Measurements from ENCODE around the gene ENTPD6. TPM values are rescaled to one million over a fixed set of nuclear protein-coding genes. Genes with fewer than 3 reads are reported as not detected.
"Not testable (repeated sequence)": the region's sequence is repeated elsewhere in the genome, so short reads cannot be mapped to it uniquely, and the experiment has no call there.

ENTPD6 gene
- total and polyA plus RNA-seq, 2 experiments from 2014 or later, result 80.4 to 87.1 TPM

- Histone ChIP-seq H3K36me3 (replicated peaks; ENCODE audit: insufficient read depth, low read depth) (no peaks in the 10 kb centered on the region), H3K4me1 (ENCODE audit: insufficient read depth) (no peaks in the 10 kb centered on the region), H3K27me3 (peaks cover 7% of the 10 kb centered on the region), H3K27ac (no peak overlapping the region), H3K4me3 (no peak overlapping the region), H3K9me2 (replicated peaks; ENCODE audit: insufficient read depth) (no peaks in the 10 kb centered on the region), H4K20me1 (ENCODE audit: insufficient read depth, poor library complexity, severe bottlenecking) (no peaks in the 10 kb centered on the region), H3K4me2 (no peak overlapping the region), H2AFZ (no peak overlapping the region), H3K9me3 (ENCODE audit: low read depth) (no peaks in the 10 kb centered on the region), H3K79me2 (no peaks in the 10 kb centered on the region)
- no peak for TF ChIP-seq CTCF (IDR thresholded peaks at IDR 0.05; ENCODE audit: poor library complexity)
- no peak for TF ChIP-seq EZH2 (IDR thresholded peaks at IDR 0.05; ENCODE audit: borderline replicate concordance)
- TF ChIP-seq EZH2phosphoT487 (IDR thresholded peaks at IDR 0.05; ENCODE audit: low read depth, severe bottlenecking, unreplicated experiment), result no peak
- WGBS (ENCODE audit: low lambda C conversion rate, missing lambda C conversion rate), result 83% methylated on average over 3 of the region's 3 CpGs
- DNase-seq (ENCODE audit: low spot score), result no peak
These were observed 35.0 kb upstream of the ENTPD6 start for GRCh38 chr20:25160467-25160866.

- Histone ChIP-seq H3K79me2 (no peaks in the 10 kb centered on the region), H3K36me3 (replicated peaks; ENCODE audit: insufficient read depth, low read depth) (no peaks in the 10 kb centered on the region), H3K4me1 (ENCODE audit: insufficient read depth) (no peaks in the 10 kb centered on the region), H4K20me1 (ENCODE audit: insufficient read depth, poor library complexity, severe bottlenecking) (no peaks in the 10 kb centered on the region), H3K27ac (no peak overlapping the region), H3K9me3 (ENCODE audit: low read depth) (no peaks in the 10 kb centered on the region), H3K4me3 (no peak overlapping the region), H3K4me2 (no peak overlapping the region), H3K27me3 (peaks cover 7% of the 10 kb centered on the region), H3K9me2 (replicated peaks; ENCODE audit: insufficient read depth) (no peaks in the 10 kb centered on the region), H2AFZ (no peak overlapping the region)
- WGBS (ENCODE audit: low lambda C conversion rate, missing lambda C conversion rate), result 67% methylated on average over 3 of the region's 3 CpGs
- no peak for DNase-seq (ENCODE audit: low spot score)
- TF ChIP-seq EZH2 (IDR thresholded peaks at IDR 0.05; ENCODE audit: borderline replicate concordance) (no peak), CTCF (IDR thresholded peaks at IDR 0.05; ENCODE audit: poor library complexity) (no peak), EZH2phosphoT487 (IDR thresholded peaks at IDR 0.05; ENCODE audit: low read depth, severe bottlenecking, unreplicated experiment) (no peak)
These were observed 34.6 kb upstream of the ENTPD6 start for GRCh38 chr20:25160897-25161296.

GRCh38 chr20:25165128-25165527 lies 30.4 kb upstream of the ENTPD6 start:
- H3K9me3 ChIP-seq (ENCODE audit: low read depth), result no peaks in the 10 kb centered on the region
- no peak for DNase-seq (ENCODE audit: low spot score)
- H3K4me3 ChIP-seq, result no peak overlapping the region
- H3K27ac ChIP-seq, result no peak overlapping the region
- H2AFZ ChIP-seq, result no peak overlapping the region
- no peaks in the 10 kb centered on the region for H4K20me1 ChIP-seq (ENCODE audit: insufficient read depth, poor library complexity, severe bottlenecking)
- H3K4me1 ChIP-seq (ENCODE audit: insufficient read depth), result no peaks in the 10 kb centered on the region
- no peaks in the 10 kb centered on the region for H3K36me3 ChIP-seq (replicated peaks; ENCODE audit: insufficient read depth, low read depth)
- H3K79me2 ChIP-seq, result no peaks in the 10 kb centered on the region
- H3K27me3 ChIP-seq, result peaks cover 4% of the 10 kb centered on the region
- no peak overlapping the region for H3K4me2 ChIP-seq
- H3K9me2 ChIP-seq (replicated peaks; ENCODE audit: insufficient read depth), result no peaks in the 10 kb centered on the region
- no peak for TF ChIP-seq CTCF (IDR thresholded peaks at IDR 0.05; ENCODE audit: poor library complexity)
- no peak for TF ChIP-seq EZH2phosphoT487 (IDR thresholded peaks at IDR 0.05; ENCODE audit: low read depth, severe bottlenecking, unreplicated experiment)
- TF ChIP-seq EZH2 (IDR thresholded peaks at IDR 0.05; ENCODE audit: borderline replicate concordance), result no peak

- not testable (repeated sequence) for H4K20me1 ChIP-seq (ENCODE audit: insufficient read depth, poor library complexity, severe bottlenecking); H3K27me3 ChIP-seq; H2AFZ ChIP-seq; H3K4me1 ChIP-seq (ENCODE audit: insufficient read depth); H3K9me2 ChIP-seq (replicated peaks; ENCODE audit: insufficient read depth); H3K27ac ChIP-seq; H3K4me3 ChIP-seq; H3K9me3 ChIP-seq (ENCODE audit: low read depth); H3K79me2 ChIP-seq; H3K4me2 ChIP-seq; DNase-seq (ENCODE audit: low spot score); H3K36me3 ChIP-seq (replicated peaks; ENCODE audit: insufficient read depth, low read depth)
- WGBS (ENCODE audit: low lambda C conversion rate, missing lambda C conversion rate), result 67% methylated on average over 2 of the region's 2 CpGs
These were observed 29.3 kb upstream of the ENTPD6 start for GRCh38 chr20:25166105-25166782.
